Fibroblast of the aortic adventitia (primary cell): ENCODE measurements around the gene CELF4. TPM values are rescaled to one million over a fixed set of nuclear protein-coding genes. Genes with fewer than 3 reads are reported as not detected.

Experiments
- DNase-seq: peaks from one replicate; pipeline ENCODE4 v3.0.0-alpha.2; 2010; ENCODE audit warnings: low read depth
- H3K4me3 ChIP-seq: 2 replicates; pipeline ENCODE4 v1.5.1; 2011; ENCODE audit warnings: low read depth, mild to moderate bottlenecking, control low read depth, low read length, moderate library complexity
- total RNA-seq: library from RNA; depleted of rRNA; stranded (reverse); fragments of >200 nt; gene quantifications from 2 replicates; pipeline ENCODE4 v1.2.3, GENCODE V29; 2012; ENCODE audit warnings: low replicate concordance
- TF ChIP-seq, protein P1 (sequence below): IDR thresholded peaks from 2 replicates; pipeline ENCODE4 v1.5.1; 2011; ENCODE audit warnings: mild to moderate bottlenecking, low read length, control low read depth, inconsistent platforms; ENCODE audit not compliant: insufficient read depth

CELF4 gene
- total RNA-seq, 1 donor: not detected

DNA sequence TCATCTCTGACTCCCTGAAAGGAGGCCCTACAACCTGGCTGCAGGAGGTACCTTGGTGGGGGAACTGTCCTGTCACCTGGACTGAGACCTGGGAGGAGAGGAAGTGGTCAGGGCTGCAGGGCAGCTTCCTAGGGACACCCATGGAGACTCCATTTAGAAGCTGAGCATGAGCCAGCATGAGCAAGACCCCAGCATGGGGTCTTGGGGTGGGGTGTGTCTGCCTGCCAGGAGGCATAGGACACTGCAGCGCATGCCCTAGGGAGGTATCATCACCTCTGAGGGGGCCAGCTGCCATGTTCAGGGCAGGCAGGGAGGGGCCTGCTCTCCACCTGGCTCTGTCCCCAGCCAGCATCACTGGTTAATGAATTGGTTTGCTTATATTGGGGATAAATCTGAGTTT is 249.7 kb downstream of the CELF4 start:
- no peak for DNase-seq
- TF ChIP-seq, protein P1, sequence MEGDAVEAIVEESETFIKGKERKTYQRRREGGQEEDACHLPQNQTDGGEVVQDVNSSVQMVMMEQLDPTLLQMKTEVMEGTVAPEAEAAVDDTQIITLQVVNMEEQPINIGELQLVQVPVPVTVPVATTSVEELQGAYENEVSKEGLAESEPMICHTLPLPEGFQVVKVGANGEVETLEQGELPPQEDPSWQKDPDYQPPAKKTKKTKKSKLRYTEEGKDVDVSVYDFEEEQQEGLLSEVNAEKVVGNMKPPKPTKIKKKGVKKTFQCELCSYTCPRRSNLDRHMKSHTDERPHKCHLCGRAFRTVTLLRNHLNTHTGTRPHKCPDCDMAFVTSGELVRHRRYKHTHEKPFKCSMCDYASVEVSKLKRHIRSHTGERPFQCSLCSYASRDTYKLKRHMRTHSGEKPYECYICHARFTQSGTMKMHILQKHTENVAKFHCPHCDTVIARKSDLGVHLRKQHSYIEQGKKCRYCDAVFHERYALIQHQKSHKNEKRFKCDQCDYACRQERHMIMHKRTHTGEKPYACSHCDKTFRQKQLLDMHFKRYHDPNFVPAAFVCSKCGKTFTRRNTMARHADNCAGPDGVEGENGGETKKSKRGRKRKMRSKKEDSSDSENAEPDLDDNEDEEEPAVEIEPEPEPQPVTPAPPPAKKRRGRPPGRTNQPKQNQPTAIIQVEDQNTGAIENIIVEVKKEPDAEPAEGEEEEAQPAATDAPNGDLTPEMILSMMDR: no peak
- H3K4me3 ChIP-seq: no peak overlapping the region

DNA sequence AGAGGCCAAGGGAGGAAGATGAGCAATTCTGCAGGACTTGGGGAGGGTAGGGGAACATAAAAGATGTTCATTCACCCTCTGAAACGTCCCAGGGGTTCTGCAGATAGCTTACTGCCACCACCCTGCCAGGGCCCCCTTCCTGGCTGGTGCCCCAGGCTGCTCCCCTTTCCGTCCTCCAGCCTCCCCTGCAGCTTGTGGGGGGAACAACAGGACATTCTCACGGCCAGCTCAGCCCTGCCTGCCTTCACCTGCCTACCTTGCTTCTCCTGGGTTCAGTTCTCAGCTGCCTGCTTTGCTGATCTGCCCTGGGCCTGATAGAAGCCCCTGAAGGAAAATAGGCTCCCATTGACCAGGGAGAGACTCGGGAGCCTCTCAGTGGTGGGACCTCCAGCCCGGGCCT is 251.1 kb downstream of the CELF4 start:
- no peak for DNase-seq
- TF ChIP-seq, protein P1: no peak
- no peak overlapping the region for H3K4me3 ChIP-seq

DNA sequence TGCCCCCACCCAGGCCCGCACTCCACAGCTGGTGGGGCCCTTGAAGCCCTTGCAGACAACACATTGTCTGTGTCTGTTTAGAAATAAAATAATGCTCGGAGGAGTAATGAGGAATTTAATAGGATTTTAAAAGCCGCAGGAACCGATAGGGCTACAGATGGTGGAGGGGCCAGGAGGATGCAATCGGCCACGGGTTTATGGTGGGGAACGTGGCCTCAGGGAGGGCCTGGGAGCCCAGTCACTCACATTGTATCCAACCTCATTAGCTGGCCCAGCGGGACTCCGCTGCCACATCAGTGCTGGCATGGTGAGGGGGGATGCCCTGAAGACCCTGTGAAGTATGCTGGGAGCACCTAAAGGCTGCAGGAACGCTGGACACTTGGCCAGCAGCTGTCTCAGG is 252.0 kb downstream of the CELF4 start:
- H3K4me3 ChIP-seq: no peak overlapping the region
- TF ChIP-seq, protein P1: no peak
- no peak for DNase-seq

DNA sequence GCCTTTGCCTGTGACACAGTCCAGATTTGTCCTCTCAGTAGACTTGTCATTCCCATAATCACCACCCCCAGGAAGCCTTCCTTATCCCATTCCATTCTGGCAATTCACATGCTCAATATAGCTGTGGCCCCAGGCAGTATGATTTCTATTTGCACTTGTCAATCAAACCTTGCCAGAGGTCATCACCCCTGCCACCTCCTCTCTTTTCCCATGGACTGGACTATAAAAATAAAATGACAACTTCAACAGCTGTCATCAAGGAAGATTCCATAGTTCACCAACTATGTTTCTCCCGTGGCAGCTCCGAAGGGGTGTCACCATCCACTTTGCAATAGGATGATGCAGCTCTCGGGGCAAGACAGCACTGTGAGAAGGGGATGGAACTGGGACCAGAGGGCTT is 255.7 kb downstream of the CELF4 start:
- no peak for DNase-seq
- TF ChIP-seq, protein P1: no peak
- no peak overlapping the region for H3K4me3 ChIP-seq

DNA sequence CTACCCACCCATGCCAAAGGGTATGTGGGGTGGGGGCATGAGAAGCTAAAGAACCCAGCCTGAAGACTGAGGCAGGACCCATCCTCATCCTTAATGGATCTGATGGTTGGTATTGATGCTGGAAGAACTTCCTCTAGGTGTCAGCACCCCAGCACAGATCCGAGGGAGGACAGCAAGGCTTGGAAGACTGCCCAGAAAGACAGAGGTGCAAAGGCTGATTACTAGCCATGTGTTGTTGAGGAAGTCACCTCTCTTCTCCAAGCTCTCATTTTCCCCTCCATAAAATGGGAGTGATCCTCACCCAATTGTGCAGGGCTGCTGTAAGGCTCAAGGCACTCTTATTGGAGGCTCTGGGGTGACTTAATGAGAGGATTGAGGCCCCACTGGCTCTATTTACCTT is 256.5 kb downstream of the CELF4 start:
- TF ChIP-seq, protein P1: no peak
- no peak overlapping the region for H3K4me3 ChIP-seq
- no peak for DNase-seq

DNA sequence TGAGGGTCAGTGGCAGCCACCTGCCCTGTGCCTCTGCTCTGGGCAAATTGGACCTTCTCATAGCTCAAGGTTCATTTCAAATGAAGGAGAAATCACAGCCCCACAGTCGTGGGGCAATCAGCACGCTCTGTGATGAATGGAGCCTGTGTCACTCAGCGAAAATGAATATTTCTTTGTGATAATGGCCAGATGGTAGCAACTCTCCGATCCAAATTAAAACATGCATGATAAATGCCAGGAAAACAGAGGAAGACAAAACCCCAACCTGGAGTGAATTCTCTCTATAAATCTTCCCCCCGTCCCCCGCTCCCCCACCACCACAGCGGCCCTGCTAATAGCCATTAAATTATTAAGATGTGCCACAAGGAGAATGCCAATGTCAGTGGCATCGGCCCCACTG is 258.4 kb downstream of the CELF4 start:
- no peak overlapping the region for H3K4me3 ChIP-seq
- TF ChIP-seq, protein P1: no peak
- DNase-seq: no peak

DNA sequence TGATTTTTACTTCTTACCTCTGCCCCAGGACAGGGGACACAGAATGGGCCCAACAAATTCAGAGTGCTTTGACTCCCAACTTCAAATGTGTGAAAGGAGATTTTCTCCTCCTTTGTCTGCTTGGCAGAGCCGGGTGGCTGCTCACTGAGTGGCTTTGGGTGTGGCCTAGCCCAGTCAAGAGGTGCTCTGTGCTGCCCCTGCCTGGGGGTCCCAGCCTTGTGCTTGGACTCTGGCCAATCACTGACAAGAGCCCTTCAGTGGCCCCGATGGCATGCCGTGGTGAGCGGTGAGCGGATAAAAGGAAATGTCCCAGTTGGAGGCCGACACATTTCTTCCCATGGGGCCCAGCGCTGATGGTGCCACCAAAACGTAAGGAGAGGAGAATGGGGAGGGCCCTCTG is 259.2 kb downstream of the CELF4 start:
- TF ChIP-seq, protein P1: no peak
- no peak overlapping the region for H3K4me3 ChIP-seq
- no peak for DNase-seq
